SK-N-SH treated with all-trans-retinoic acid at 6 μM for 48 hours (cell line): ENCODE measurements around the gene CA9.

ENCODE experiments used
- ARNTL ChIP-seq: fragments of 450-650 bp; formaldehyde crosslinking; IDR thresholded peaks from 2 replicates; pipeline ENCODE4 v1.5.0; 2020; ENCODE audit warnings: low read depth, mild to moderate bottlenecking, moderate library complexity, borderline replicate concordance
- CREB5 ChIP-seq: fragments of 250-450 bp; sonication (Bioruptor Pico); IDR thresholded peaks from 2 replicates; pipeline ENCODE4 v1.5.1; 2020; ENCODE audit warnings: low read depth, mild to moderate bottlenecking, moderate library complexity
- ESRRG ChIP-seq: fragments of 250-450 bp; sonication (Bioruptor Pico); IDR thresholded peaks from 2 replicates; pipeline ENCODE4 v1.6.1; 2021; ENCODE audit warnings: mild to moderate bottlenecking
- OSR1 ChIP-seq: fragments of 250-450 bp; sonication (Bioruptor Pico); IDR thresholded peaks from 2 replicates; pipeline ENCODE4 v1.8.0; 2022; ENCODE audit warnings: moderate library complexity, mild to moderate bottlenecking, inconsistent platforms
- PATZ1 ChIP-seq: fragments of 250-450 bp; sonication (Bioruptor Pico); IDR thresholded peaks from 2 replicates; pipeline ENCODE4 v1.8.0; 2020; ENCODE audit warnings: mild to moderate bottlenecking, moderate library complexity, borderline replicate concordance
- POU6F1 ChIP-seq: fragments of 250-450 bp; sonication (Bioruptor Pico); IDR thresholded peaks from 2 replicates; pipeline ENCODE4 v1.8.0; 2021; ENCODE audit warnings: low read depth, mild to moderate bottlenecking, moderate library complexity, borderline replicate concordance
- PPARA ChIP-seq: fragments of 250-450 bp; sonication (Bioruptor Pico); IDR thresholded peaks from 2 replicates; pipeline ENCODE4 v1.5.0; 2020; ENCODE audit warnings: mild to moderate bottlenecking, borderline replicate concordance
- TOX ChIP-seq: fragments of 250-450 bp; sonication (Bioruptor Pico); IDR thresholded peaks from 2 replicates; pipeline ENCODE4 v1.8.0; 2021; ENCODE audit warnings: mild to moderate bottlenecking, moderate library complexity, borderline replicate concordance
- ZFP3 ChIP-seq: fragments of 250-450 bp; sonication (Bioruptor Pico); IDR thresholded peaks from 2 replicates; pipeline ENCODE4 v1.5.0; 2020; ENCODE audit warnings: mild to moderate bottlenecking, moderate library complexity
- ZFP30 ChIP-seq: fragments of 450-650 bp; formaldehyde crosslinking; IDR thresholded peaks from 2 replicates; pipeline ENCODE4 v1.5.0; 2022; ENCODE audit warnings: mild to moderate bottlenecking, moderate library complexity
- ZNF8 ChIP-seq: fragments of 450-650 bp; formaldehyde crosslinking; IDR thresholded peaks from 2 replicates; pipeline ENCODE4 v1.5.0; 2020; ENCODE audit warnings: mild to moderate bottlenecking, moderate library complexity

GRCh38 chr9:35695943-35696401, 22.2 kb downstream of the CA9 start:
- no peak for TF ChIP-seq CREB5 (CRISPR knock-in tag)
- no peak for TF ChIP-seq ZFP3 (CRISPR knock-in tag)
- TF ChIP-seq ZFP30 (CRISPR knock-in tag), result no peak
- no peak for TF ChIP-seq PATZ1 (CRISPR knock-in tag)
- TF ChIP-seq OSR1 (CRISPR knock-in tag), result no peak
- TF ChIP-seq TOX, result no peak
- TF ChIP-seq PPARA (CRISPR knock-in tag), result no peak
- TF ChIP-seq ARNTL, result no peak
- no peak for TF ChIP-seq POU6F1 (CRISPR knock-in tag)
- TF ChIP-seq ESRRG (CRISPR knock-in tag), result no peak
- TF ChIP-seq ZNF8 (CRISPR knock-in tag), result no peak
